ENCODE measurements around the gene ELL2. TPM values are rescaled to one million over a fixed set of nuclear protein-coding genes. Genes with fewer than 3 reads are reported as not detected.

ELL2 gene
- total and polyA plus RNA-seq, 9 of the 15 experiments (the other 6 are each of a cell fraction or from before 2014, with no cell fraction given): 4.3 to 18.3 (median 14.5) TPM

DNA sequence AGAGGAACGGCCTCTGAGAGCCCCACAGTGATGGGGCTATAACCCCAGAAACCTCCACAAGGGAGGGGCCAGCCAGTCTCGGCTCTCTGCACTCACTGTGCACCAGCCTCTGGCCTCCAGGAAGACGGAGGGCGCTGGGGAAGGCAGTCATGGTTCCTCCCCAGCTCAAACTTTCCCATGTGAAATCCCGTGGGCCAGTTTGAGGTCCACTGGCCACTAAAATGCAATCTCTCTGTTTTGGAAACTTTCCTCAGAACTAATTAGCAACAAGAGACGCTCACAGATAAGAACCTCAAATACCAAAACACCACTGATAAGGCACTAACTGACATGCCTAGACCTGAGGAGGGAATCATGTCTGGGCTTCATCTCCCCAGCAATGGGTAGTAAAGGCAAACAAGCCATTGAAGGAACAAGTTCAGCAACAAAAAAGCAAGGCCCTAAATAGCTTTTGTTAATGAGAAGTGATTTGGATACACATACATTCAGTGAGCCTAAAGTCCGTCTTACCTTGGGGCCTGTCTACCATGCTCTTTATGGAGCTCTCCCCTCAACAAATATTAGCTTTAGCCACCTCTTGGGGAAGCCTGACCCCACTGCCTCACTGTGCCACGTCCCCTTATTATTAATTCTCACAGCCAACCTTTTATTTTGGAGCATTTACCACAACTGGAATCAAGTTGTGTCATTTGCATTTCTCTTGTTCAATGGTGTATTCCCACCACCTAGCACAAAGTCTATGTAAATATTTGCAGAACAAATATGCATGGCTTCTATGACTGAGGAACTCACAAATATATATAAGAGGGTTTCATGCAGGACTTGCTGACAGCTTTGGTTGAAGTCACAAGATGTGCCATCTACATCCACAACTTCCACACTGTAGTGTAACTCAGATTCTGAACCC is 83.0 kb downstream of the ELL2 start (continued):
- TF ChIP-seq, protein P1, sequence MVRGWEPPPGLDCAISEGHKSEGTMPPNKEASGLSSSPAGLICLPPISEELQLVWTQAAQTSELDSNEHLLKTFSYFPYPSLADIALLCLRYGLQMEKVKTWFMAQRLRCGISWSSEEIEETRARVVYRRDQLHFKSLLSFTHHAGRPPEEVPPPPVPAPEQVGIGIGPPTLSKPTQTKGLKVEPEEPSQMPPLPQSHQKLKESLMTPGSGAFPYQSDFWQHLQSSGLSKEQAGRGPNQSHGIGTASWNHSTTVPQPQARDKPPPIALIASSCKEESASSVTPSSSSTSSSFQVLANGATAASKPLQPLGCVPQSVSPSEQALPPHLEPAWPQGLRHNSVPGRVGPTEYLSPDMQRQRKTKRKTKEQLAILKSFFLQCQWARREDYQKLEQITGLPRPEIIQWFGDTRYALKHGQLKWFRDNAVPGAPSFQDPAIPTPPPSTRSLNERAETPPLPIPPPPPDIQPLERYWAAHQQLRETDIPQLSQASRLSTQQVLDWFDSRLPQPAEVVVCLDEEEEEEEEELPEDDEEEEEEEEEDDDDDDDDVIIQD (CRISPR knock-in tag; IDR thresholded peaks at IDR 0.05): no peak
- TF ChIP-seq PURB (CRISPR knock-in tag; IDR thresholded peaks at IDR 0.05; ENCODE audit: low read depth): no peak
- no peak for TF ChIP-seq FOXA1 (IDR thresholded peaks at IDR 0.05; ENCODE audit: borderline replicate concordance)
- TF ChIP-seq SNRNP70 (optimal IDR thresholded peaks at IDR 0.05; ENCODE audit: low read depth, low read length): no peak
- TF ChIP-seq, protein P2, sequence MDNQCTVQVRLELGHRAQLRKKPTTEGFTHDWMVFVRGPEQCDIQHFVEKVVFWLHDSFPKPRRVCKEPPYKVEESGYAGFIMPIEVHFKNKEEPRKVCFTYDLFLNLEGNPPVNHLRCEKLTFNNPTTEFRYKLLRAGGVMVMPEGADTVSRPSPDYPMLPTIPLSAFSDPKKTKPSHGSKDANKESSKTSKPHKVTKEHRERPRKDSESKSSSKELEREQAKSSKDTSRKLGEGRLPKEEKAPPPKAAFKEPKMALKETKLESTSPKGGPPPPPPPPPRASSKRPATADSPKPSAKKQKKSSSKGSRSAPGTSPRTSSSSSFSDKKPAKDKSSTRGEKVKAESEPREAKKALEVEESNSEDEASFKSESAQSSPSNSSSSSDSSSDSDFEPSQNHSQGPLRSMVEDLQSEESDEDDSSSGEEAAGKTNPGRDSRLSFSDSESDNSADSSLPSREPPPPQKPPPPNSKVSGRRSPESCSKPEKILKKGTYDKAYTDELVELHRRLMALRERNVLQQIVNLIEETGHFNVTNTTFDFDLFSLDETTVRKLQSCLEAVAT (IDR thresholded peaks at IDR 0.05): no peak
- TF ChIP-seq STAT5B (CRISPR knock-in tag; IDR thresholded peaks at IDR 0.05): no peak
- TF ChIP-seq ZNF239 (CRISPR knock-in tag; IDR thresholded peaks at IDR 0.05): 0 out of 2 replicates have a peak, but pooled peaks have one; percentile 21
- no peak for TF ChIP-seq ZNF274 (IDR thresholded peaks at IDR 0.05; ENCODE audit: borderline replicate concordance, low read depth, low read length)
- TF ChIP-seq, protein P3, sequence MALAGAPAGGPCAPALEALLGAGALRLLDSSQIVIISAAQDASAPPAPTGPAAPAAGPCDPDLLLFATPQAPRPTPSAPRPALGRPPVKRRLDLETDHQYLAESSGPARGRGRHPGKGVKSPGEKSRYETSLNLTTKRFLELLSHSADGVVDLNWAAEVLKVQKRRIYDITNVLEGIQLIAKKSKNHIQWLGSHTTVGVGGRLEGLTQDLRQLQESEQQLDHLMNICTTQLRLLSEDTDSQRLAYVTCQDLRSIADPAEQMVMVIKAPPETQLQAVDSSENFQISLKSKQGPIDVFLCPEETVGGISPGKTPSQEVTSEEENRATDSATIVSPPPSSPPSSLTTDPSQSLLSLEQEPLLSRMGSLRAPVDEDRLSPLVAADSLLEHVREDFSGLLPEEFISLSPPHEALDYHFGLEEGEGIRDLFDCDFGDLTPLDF (CRISPR knock-in tag; IDR thresholded peaks at IDR 0.05): no peak
- no peak for TF ChIP-seq HNRNPL (IDR thresholded peaks at IDR 0.05; ENCODE audit: low read depth, low read length)
- TF ChIP-seq, protein P4, sequence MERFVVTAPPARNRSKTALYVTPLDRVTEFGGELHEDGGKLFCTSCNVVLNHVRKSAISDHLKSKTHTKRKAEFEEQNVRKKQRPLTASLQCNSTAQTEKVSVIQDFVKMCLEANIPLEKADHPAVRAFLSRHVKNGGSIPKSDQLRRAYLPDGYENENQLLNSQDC (CRISPR knock-in tag; IDR thresholded peaks at IDR 0.05): no peak
- no peak for TF ChIP-seq ZNF316 (IDR thresholded peaks at IDR 0.05)
- no peak for TF ChIP-seq THRAP3 (IDR thresholded peaks at IDR 0.05; ENCODE audit: borderline replicate concordance)
- TF ChIP-seq HCFC1 (IDR thresholded peaks at IDR 0.05; ENCODE audit: low read depth, low read length): no peak
- TF ChIP-seq CC2D1A (IDR thresholded peaks at IDR 0.05): no peak
- TF ChIP-seq RB1 (IDR thresholded peaks at IDR 0.05; ENCODE audit: low read depth): no peak
- TF ChIP-seq ZNF124 (CRISPR knock-in tag; IDR thresholded peaks at IDR 0.05): no peak
- TF ChIP-seq, protein P5, sequence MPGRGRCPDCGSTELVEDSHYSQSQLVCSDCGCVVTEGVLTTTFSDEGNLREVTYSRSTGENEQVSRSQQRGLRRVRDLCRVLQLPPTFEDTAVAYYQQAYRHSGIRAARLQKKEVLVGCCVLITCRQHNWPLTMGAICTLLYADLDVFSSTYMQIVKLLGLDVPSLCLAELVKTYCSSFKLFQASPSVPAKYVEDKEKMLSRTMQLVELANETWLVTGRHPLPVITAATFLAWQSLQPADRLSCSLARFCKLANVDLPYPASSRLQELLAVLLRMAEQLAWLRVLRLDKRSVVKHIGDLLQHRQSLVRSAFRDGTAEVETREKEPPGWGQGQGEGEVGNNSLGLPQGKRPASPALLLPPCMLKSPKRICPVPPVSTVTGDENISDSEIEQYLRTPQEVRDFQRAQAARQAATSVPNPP (IDR thresholded peaks at IDR 0.05; ENCODE audit: borderline replicate concordance, insufficient read depth, insufficient read length): no peak
- no peak for TF ChIP-seq SAP30 (IDR thresholded peaks at IDR 0.05; ENCODE audit: borderline replicate concordance, insufficient read depth, low read depth, low read length, poor library complexity, severe bottlenecking)
- TF ChIP-seq ZNF175 (CRISPR knock-in tag; IDR thresholded peaks at IDR 0.05; ENCODE audit: low read depth): no peak
- peak; percentile 51 for TF ChIP-seq CBFA2T3 (IDR thresholded peaks at IDR 0.05)

Measured in K562 (cell line).